H1 (cell line): Measurements from ENCODE around the gene UMAD1. TPM values are rescaled to one million over a fixed set of nuclear protein-coding genes. Genes with fewer than 3 reads are reported as not detected.

Experiments used
- CTCF ChIA-PET: fragments of 300-600 bp; sonication (Branson Sonifier 250); formaldehyde crosslinking; loops from one replicate; lab custom pipeline; 2021; ENCODE audit not compliant: partially characterized antibody; lab: Charles Lee
- POLR2A ChIA-PET: fragments of 300-600 bp; sonication (Branson Sonifier 250); formaldehyde crosslinking; loops from one replicate; lab custom pipeline; 2021; ENCODE audit warnings: inconsistent platforms; ENCODE audit not compliant: partially characterized antibody; lab: Charles Lee
- DNase-seq, 2 experiments: peaks; one replicate each; pipeline versions ENCODE4 v3.0.0 to v3.0.0-alpha.2; 2010 to 2022; ENCODE audit warnings: low spot score in 2 of 2, low read depth in 1 of 2, mixed read lengths in 1 of 2
- FAIRE-seq: peaks from 2 replicates; lab custom pipeline; 2011; peaks lifted over from hg19 to GRCh38; lab: Jason Lieb, UNC
- H2AFZ ChIP-seq: 2 replicates; pipeline ENCODE4 v1.8.1; 2012; ENCODE audit warnings: low read length, inconsistent platforms
- H2AK5ac ChIP-seq: 2 replicates; pipeline ENCODE4 v1.6.1; 2013; ENCODE audit warnings: low read depth, low read length
- H2BK120ac ChIP-seq: replicated peaks from 2 replicates; pipeline ENCODE3; 2013; ENCODE audit warnings: low read depth, low read length, inconsistent platforms
- H2BK12ac ChIP-seq: 2 replicates; pipeline ENCODE4 v1.6.1; 2013; ENCODE audit warnings: low read depth, low read length
- H2BK15ac ChIP-seq: 2 replicates; pipeline ENCODE4 v1.6.1; 2013; ENCODE audit warnings: low read length
- H2BK20ac ChIP-seq: 2 replicates; pipeline ENCODE4 v1.6.1; 2013; ENCODE audit warnings: low read length
- H2BK5ac ChIP-seq: 2 replicates; pipeline ENCODE4 v1.6.1; 2013; ENCODE audit warnings: low read depth, low read length
- H3K14ac ChIP-seq: 2 replicates; pipeline ENCODE4 v1.6.1; 2013; ENCODE audit warnings: inconsistent platforms; ENCODE audit not compliant: insufficient read length
- H3K18ac ChIP-seq: 2 replicates; pipeline ENCODE4 v1.6.1; 2013; ENCODE audit warnings: low read length; ENCODE audit errors: extremely low read depth
- H3K23ac ChIP-seq: 2 replicates; pipeline ENCODE4 v1.6.1; 2013; ENCODE audit warnings: inconsistent platforms; ENCODE audit not compliant: insufficient read length
- H3K23me2 ChIP-seq: 2 replicates; pipeline ENCODE4 v1.6.1; 2013; ENCODE audit warnings: low read depth, low read length
- H3K27ac ChIP-seq: 2 replicates; pipeline ENCODE4 v1.6.1; 2011; ENCODE audit warnings: low read depth, low read length, inconsistent platforms
- H3K27me3 ChIP-seq, 4 experiments: replicated peaks in 1 of 4; 1 replicate in 1 of 4; 2 replicates in 3 of 4; pipeline versions ENCODE4 v1.6.1 to v1.8.1; 2011 to 2013; ENCODE audit warnings: low read length in 3 of 4, mild to moderate bottlenecking in 3 of 4, inconsistent platforms in 2 of 4, mixed read lengths in 2 of 4, moderate library complexity in 1 of 4; ENCODE audit not compliant: control insufficient read depth in 3 of 4, insufficient read depth in 3 of 4; ENCODE audit errors: extremely low read depth in 1 of 4
- H3K36me3 ChIP-seq, 4 experiments: 2 replicates each; pipeline versions ENCODE4 v1.6.1 to v1.8.1; 2011 to 2013; ENCODE audit warnings: mild to moderate bottlenecking in 4 of 4, low read length in 3 of 4, moderate library complexity in 2 of 4, control low read depth in 1 of 4, inconsistent platforms in 1 of 4; ENCODE audit not compliant: insufficient read depth in 4 of 4, control insufficient read depth in 2 of 4
- H3K4ac ChIP-seq: replicated peaks from 2 replicates; pipeline ENCODE3; 2013; ENCODE audit warnings: low read length, low read depth, mixed read lengths, inconsistent platforms; ENCODE audit not compliant: insufficient read length
- H3K4me1 ChIP-seq, 4 experiments: replicated peaks in 1 of 4; 1 replicate in 1 of 4; 2 replicates in 3 of 4; pipeline versions ENCODE4 v1.6.1 to v1.8.1; 2011 to 2013; ENCODE audit warnings: low read length in 3 of 4, inconsistent platforms in 2 of 4, mixed read lengths in 1 of 4; ENCODE audit not compliant: insufficient read depth in 4 of 4, control insufficient read depth in 3 of 4
- H3K4me2 ChIP-seq, 2 experiments: 2 replicates each; pipeline versions ENCODE4 v1.6.1 to v1.8.1; 2011 to 2013; ENCODE audit warnings: low read depth in 2 of 2, low read length in 2 of 2, control low read depth in 1 of 2, inconsistent platforms in 1 of 2, mild to moderate bottlenecking in 1 of 2; ENCODE audit not compliant: insufficient read depth in 1 of 2
- H3K4me3 ChIP-seq, 4 experiments: fragments of 200-600, 300-600 bp in 1 of 4; sonication (generic), shearing (Covaris generic), sonication (Bioruptor Twin) in 1 of 4; 2 replicates each; pipeline versions ENCODE4 v1.5.1 to v1.8.1; 2011 to 2016; ENCODE audit warnings: low read length in 4 of 4, low read depth in 3 of 4, control low read depth in 2 of 4, inconsistent platforms in 2 of 4, mild to moderate bottlenecking in 2 of 4, mixed read lengths in 1 of 4, moderate library complexity in 1 of 4; ENCODE audit not compliant: insufficient read depth in 2 of 4; ENCODE audit errors: extremely low read depth in 1 of 4
- H3K56ac ChIP-seq: replicated peaks from 2 replicates; pipeline ENCODE3; 2013; ENCODE audit warnings: low read depth, mild to moderate bottlenecking, mixed read lengths, low read length, inconsistent platforms; ENCODE audit not compliant: insufficient read length
- H3K79me1 ChIP-seq: 2 replicates; pipeline ENCODE4 v1.6.1; 2013; ENCODE audit warnings: low read depth, low read length, control low read depth
- H3K79me2 ChIP-seq, 2 experiments: 2 replicates each; pipeline versions ENCODE4 v1.6.1 to v1.8.1; 2012 to 2013; ENCODE audit warnings: low read length in 2 of 2, mild to moderate bottlenecking in 2 of 2, inconsistent platforms in 1 of 2; ENCODE audit not compliant: insufficient read depth in 2 of 2, control insufficient read depth in 1 of 2
- H3K9ac ChIP-seq, 4 experiments: replicated peaks in 1 of 4; 1 replicate in 1 of 4; 2 replicates in 3 of 4; pipeline versions ENCODE4 v1.6.1 to v1.8.1; 2011 to 2013; ENCODE audit warnings: low read depth in 3 of 4, low read length in 3 of 4, control low read depth in 2 of 4, mild to moderate bottlenecking in 2 of 4, moderate library complexity in 2 of 4, inconsistent platforms in 1 of 4; ENCODE audit errors: extremely low read depth in 1 of 4
- H3K9me3 ChIP-seq, 2 experiments: 2 replicates each; pipeline versions ENCODE4 v1.6.1 to v1.8.1; 2012 to 2013; ENCODE audit warnings: mild to moderate bottlenecking in 2 of 2, moderate library complexity in 2 of 2, control low read depth in 1 of 2, inconsistent platforms in 1 of 2, low read depth in 1 of 2, low read length in 1 of 2, mixed read lengths in 1 of 2; ENCODE audit not compliant: insufficient read depth in 2 of 2
- H4K20me1 ChIP-seq, 2 experiments: replicated peaks in 1 of 2; 2 replicates each; pipeline versions ENCODE3 to v1.8.1; 2011 to 2013; ENCODE audit warnings: inconsistent platforms in 2 of 2, low read length in 2 of 2, mild to moderate bottlenecking in 1 of 2; ENCODE audit not compliant: insufficient read depth in 2 of 2, control insufficient read depth in 1 of 2
- H4K5ac ChIP-seq: 2 replicates; pipeline ENCODE4 v1.6.1; 2013; ENCODE audit warnings: low read length, low read depth, mixed read lengths, inconsistent platforms; ENCODE audit not compliant: insufficient read length
- H4K8ac ChIP-seq: 2 replicates; pipeline ENCODE4 v1.8.0; 2013; ENCODE audit warnings: mild to moderate bottlenecking, moderate library complexity, low read length, inconsistent platforms; ENCODE audit not compliant: insufficient read depth; ENCODE audit errors: extremely low read depth
- H4K91ac ChIP-seq: replicated peaks from 2 replicates; pipeline ENCODE3; 2013; ENCODE audit warnings: low read length, mixed read lengths, inconsistent platforms; ENCODE audit not compliant: insufficient read length
- BCL11A ChIP-seq, 2 experiments: IDR thresholded peaks; one replicate each; pipeline ENCODE4 v1.6.1; 2011; ENCODE audit warnings: low read depth in 2 of 2, low read length in 2 of 2, mild to moderate bottlenecking in 2 of 2
- CBX5 ChIP-seq: fragments of 300-800, 300-1000 bp; sonication (generic); IDR thresholded peaks from 2 replicates; pipeline ENCODE4 v1.7.1; 2016; ENCODE audit warnings: antibody characterized with exemption, low read length, low read depth
- FOSL1 ChIP-seq: IDR thresholded peaks from 2 replicates; pipeline ENCODE4 v1.6.1; 2011; ENCODE audit warnings: mild to moderate bottlenecking, low read depth, low read length, moderate library complexity; ENCODE audit not compliant: insufficient read depth
- MAFK ChIP-seq: IDR thresholded peaks from 2 replicates; pipeline ENCODE4 v1.6.1; 2012; ENCODE audit warnings: low read depth, mild to moderate bottlenecking, improper control_type of control experiment, low read length
- RBBP5 ChIP-seq: IDR thresholded peaks from 2 replicates; pipeline ENCODE4 v1.7.1; 2012; ENCODE audit warnings: low read depth, mild to moderate bottlenecking, inconsistent platforms, low read length, moderate library complexity, borderline replicate concordance
- RNF2 ChIP-seq: fragments of 200-900, 300-1000 bp; sonication (generic); IDR thresholded peaks from 2 replicates; pipeline ENCODE4 v1.7.1; 2016; ENCODE audit warnings: borderline replicate concordance, low read depth, mild to moderate bottlenecking, antibody characterized with exemption, low read length; ENCODE audit not compliant: poor library complexity, severe bottlenecking; ENCODE audit errors: missing control alignments
- SIN3A ChIP-seq, 2 experiments: IDR thresholded peaks in 1 of 2; conservative IDR thresholded peaks in 1 of 2; 2 replicates each; pipeline ENCODE4 v1.6.1; 2011 to 2012; ENCODE audit warnings: low read length in 2 of 2, improper control_type of control experiment in 1 of 2, low read depth in 1 of 2, mild to moderate bottlenecking in 1 of 2
- TBP ChIP-seq: IDR thresholded peaks from 2 replicates; pipeline ENCODE4 v1.6.1; 2011; ENCODE audit warnings: low read depth, low read length, improper control_type of control experiment
- WGBS, 2 experiments: shearing (Covaris generic) in 1 of 2; methylation state at CpG; one replicate each; pipeline versions ENCODE4 v1.1.6 to v1.1.7; 2013 to 2015; ENCODE audit warnings: low lambda C conversion rate in 2 of 2, mixed read lengths in 2 of 2, inconsistent platforms in 1 of 2, low coverage in 1 of 2, missing lambda C conversion rate in 1 of 2; ENCODE audit not compliant: insufficient replicate concordance in 2 of 2, insufficient coverage in 1 of 2, insufficient read length in 1 of 2; ENCODE audit errors: extremely low coverage in 1 of 2, missing lambda C conversion rate in 1 of 2; 5-methylcytosine and 5-hydroxymethylcytosine counted together
- polyA plus RNA-seq, 7 experiments: library from polyadenylated mRNA; depleted of rRNA in 3 of 7; stranded (reverse) in 5 of 7; unstranded in 2 of 7; fragments of >200 nt in 5 of 7; fragments of 200-250 nt in 2 of 7; gene quantifications; 1 replicate in 5 of 7; 2 replicates in 1 of 7; 4 replicates in 1 of 7; pipeline versions ENCODE4 v1.2.1 to v1.2.3, GENCODE V29; 2011 to 2013; ENCODE audit warnings: missing spikeins in 2 of 7, mixed read lengths in 2 of 7
- total RNA-seq: library from RNA; stranded (reverse); fragmentation: NEBNext Ultra II Directional; extraction: Animal tissue kit (Norgen Biotek cat#: 25700); gene quantifications from 2 replicates; pipeline ENCODE4 v1.2.1, GENCODE V29; 2021
- TF ChIP-seq, protein P1 (sequence below): IDR thresholded peaks from 2 replicates; pipeline ENCODE4 v1.6.1; 2011; ENCODE audit warnings: low read length, improper control_type of control experiment
- TF ChIP-seq, protein P2 (sequence below): IDR thresholded peaks from 2 replicates; pipeline ENCODE4 v1.6.1; 2012; ENCODE audit warnings: low read length, inconsistent platforms

UMAD1 gene
- total and polyA plus RNA-seq, 2 of the 8 experiments (the other 6 are each of a cell fraction or from before 2014, with no cell fraction given) = 10.4 to 12.3 TPM

DNA sequence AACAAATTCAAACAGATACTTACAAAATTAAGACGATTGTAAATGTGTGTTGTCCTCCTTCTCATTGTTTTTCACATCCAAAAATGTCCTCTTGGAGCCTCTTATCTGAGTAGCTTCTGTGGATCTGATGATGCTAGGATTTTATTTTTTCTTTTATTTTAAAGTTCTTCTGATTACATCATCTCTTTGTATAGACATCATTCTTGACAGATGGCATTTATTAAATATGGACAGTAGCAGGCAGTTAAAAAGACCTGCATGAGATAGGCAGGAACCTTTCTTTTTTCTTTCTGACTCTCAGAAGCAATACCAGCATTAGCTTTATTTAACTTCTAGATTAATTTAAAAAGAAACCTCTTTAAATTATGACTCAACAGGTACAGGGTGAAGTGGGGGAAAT lies 77.9 kb downstream of the UMAD1 start, which contains the start of gene RPA3:
Gene RPA3 (minus strand): TSS at position 116 of the 400 bp plus-strand sequence. CDS start 78,189 bp downstream, outside the sequence.
- CTCF ChIA-PET = no interaction called here
- Histone ChIP-seq H2BK5ac (no peak within 1 kb of the TSS), H3K4me3 (no peak within 1 kb of the TSS), H3K56ac (no peak within 1 kb of the TSS), H3K18ac (no peak within 1 kb of the TSS), H3K23ac (no peak within 1 kb of the TSS), H2BK20ac (no peak within 1 kb of the TSS), H2BK120ac (no peak within 1 kb of the TSS), H3K79me1 (no peaks in the 10 kb centered on the region), H3K23me2 (no peaks in the 10 kb centered on the region), H4K5ac (no peak within 1 kb of the TSS), H3K36me3 (no peaks in the 10 kb centered on the region), H3K27ac (no peak within 1 kb of the TSS), H3K4me1 (no peaks in the 10 kb centered on the region), H3K9me3 (no peaks in the 10 kb centered on the region; a peak in 1 of 4 replicates), H2AK5ac (no peak within 1 kb of the TSS), H3K14ac (no peak within 1 kb of the TSS), H2AFZ (no peak within 1 kb of the TSS), H4K8ac (no peak within 1 kb of the TSS), H4K20me1 (no peaks in the 10 kb centered on the region), H2BK15ac (no peak within 1 kb of the TSS), H3K4me2 (no peak within 1 kb of the TSS), H2BK12ac (no peak within 1 kb of the TSS), H4K91ac (no peak within 1 kb of the TSS), H3K27me3 (no peaks in the 10 kb centered on the region), H3K9ac (no peak within 1 kb of the TSS; a peak in 1 of 7 replicates), H3K79me2 (no peaks in the 10 kb centered on the region), H3K4ac (no peak within 1 kb of the TSS)
- WGBS, 2 experiments = 93% methylated on average over 1 of the region's 1 CpG; no CpG with 5 or more reads in 1 of the 2 experiments
- POLR2A ChIA-PET = no interaction called here
- FAIRE-seq (no peak), DNase-seq (no peak)
- no peak for TF ChIP-seq RBBP5
- TF ChIP-seq TBP = no peak
- no peak for TF ChIP-seq FOSL1
- no peak for TF ChIP-seq BCL11A (IDR thresholded peaks at IDR 0.05; ENCODE audit: low read depth in 2 of 2, low read length in 2 of 2)
- TF ChIP-seq, protein P1, sequence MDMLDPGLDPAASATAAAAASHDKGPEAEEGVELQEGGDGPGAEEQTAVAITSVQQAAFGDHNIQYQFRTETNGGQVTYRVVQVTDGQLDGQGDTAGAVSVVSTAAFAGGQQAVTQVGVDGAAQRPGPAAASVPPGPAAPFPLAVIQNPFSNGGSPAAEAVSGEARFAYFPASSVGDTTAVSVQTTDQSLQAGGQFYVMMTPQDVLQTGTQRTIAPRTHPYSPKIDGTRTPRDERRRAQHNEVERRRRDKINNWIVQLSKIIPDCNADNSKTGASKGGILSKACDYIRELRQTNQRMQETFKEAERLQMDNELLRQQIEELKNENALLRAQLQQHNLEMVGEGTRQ = no peak
- no peak for TF ChIP-seq MAFK
- no peak for TF ChIP-seq RNF2
- TF ChIP-seq, protein P2, sequence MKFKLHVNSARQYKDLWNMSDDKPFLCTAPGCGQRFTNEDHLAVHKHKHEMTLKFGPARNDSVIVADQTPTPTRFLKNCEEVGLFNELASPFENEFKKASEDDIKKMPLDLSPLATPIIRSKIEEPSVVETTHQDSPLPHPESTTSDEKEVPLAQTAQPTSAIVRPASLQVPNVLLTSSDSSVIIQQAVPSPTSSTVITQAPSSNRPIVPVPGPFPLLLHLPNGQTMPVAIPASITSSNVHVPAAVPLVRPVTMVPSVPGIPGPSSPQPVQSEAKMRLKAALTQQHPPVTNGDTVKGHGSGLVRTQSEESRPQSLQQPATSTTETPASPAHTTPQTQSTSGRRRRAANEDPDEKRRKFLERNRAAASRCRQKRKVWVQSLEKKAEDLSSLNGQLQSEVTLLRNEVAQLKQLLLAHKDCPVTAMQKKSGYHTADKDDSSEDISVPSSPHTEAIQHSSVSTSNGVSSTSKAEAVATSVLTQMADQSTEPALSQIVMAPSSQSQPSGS = no peak
- TF ChIP-seq CBX5 = no peak
- no peak for TF ChIP-seq SIN3A (conservative IDR thresholded peaks at IDR 0.05 in 1 of 2, IDR thresholded peaks at IDR 0.05 in 1 of 2; ENCODE audit: low read depth in 1 of 2, low read length in 2 of 2)
